ENCODE data around the gene CDC45. TPM values are rescaled to one million over a fixed set of nuclear protein-coding genes. Genes with fewer than 3 reads are reported as not detected.

Gene CDC45
- total and polyA plus RNA-seq, 2 donors (not counting 1 experiment from before 2014, with no cell fraction given) = 3.8 to 12.0 TPM

- H3K9ac ChIP-seq (ENCODE audit: insufficient read depth, low read length) = no peak overlapping the region
- no peak overlapping the region for H2AFZ ChIP-seq (ENCODE audit: low read length)
- no peak overlapping the region for H3K27ac ChIP-seq (ENCODE audit: insufficient read depth, low read length)
- no peaks in the 10 kb centered on the region for H3K79me2 ChIP-seq (ENCODE audit: control insufficient read depth, insufficient read depth, low read length)
- TF ChIP-seq EZH2 (IDR thresholded peaks at IDR 0.05; ENCODE audit: low read length, missing control alignments) (no peak), CTCF (conservative IDR thresholded peaks at IDR 0.05 in 1 of 2, IDR thresholded peaks at IDR 0.05 in 1 of 2; ENCODE audit: low read depth in 1 of 2, low read length in 2 of 2) (no peak)
- peaks cover 22% of the 10 kb centered on the region for H3K36me3 ChIP-seq (ENCODE audit: control insufficient read depth, insufficient read depth, low read length)
- H3K4me2 ChIP-seq (ENCODE audit: extremely low read depth, insufficient read depth, low read length) = no peak overlapping the region
- no peak for DNase-seq (ENCODE audit: low read depth in 2 of 2)
- H3K4me1 ChIP-seq (ENCODE audit: control insufficient read depth, extremely low read depth, insufficient read depth, low read length) = peaks cover 3% of the 10 kb centered on the region
- no peaks in the 10 kb centered on the region for H4K20me1 ChIP-seq (ENCODE audit: control insufficient read depth, extremely low read depth, insufficient read depth, low read length)
- H3K9me3 ChIP-seq (ENCODE audit: control insufficient read depth, insufficient read depth, low read depth, low read length) = no peaks in the 10 kb centered on the region
- no peak overlapping the region for H3K4me3 ChIP-seq (replicated peaks in 1 of 4; ENCODE audit: control extremely low read depth in 1 of 4, insufficient read depth in 1 of 4, low read depth in 3 of 4, low read length in 4 of 4)
- H3K27me3 ChIP-seq (ENCODE audit: control insufficient read depth, insufficient read depth, low read length) = no peaks in the 10 kb centered on the region
These were observed 24.7 kb upstream of the CDC45 start for GRCh38 chr22:19455033-19455432.

GRCh38 chr22:19455585-19456370, 23.9 kb upstream of the CDC45 start:
- Histone ChIP-seq H3K79me2 (ENCODE audit: control insufficient read depth, insufficient read depth, low read length) (no peaks in the 10 kb centered on the region), H3K27ac (ENCODE audit: insufficient read depth, low read length) (no peak overlapping the region), H3K9me3 (ENCODE audit: control insufficient read depth, insufficient read depth, low read depth, low read length) (no peaks in the 10 kb centered on the region), H3K4me1 (ENCODE audit: control insufficient read depth, extremely low read depth, insufficient read depth, low read length) (peaks cover 3% of the 10 kb centered on the region), H3K9ac (ENCODE audit: insufficient read depth, low read length) (no peak overlapping the region), H3K27me3 (ENCODE audit: control insufficient read depth, insufficient read depth, low read length) (no peaks in the 10 kb centered on the region), H4K20me1 (ENCODE audit: control insufficient read depth, extremely low read depth, insufficient read depth, low read length) (no peaks in the 10 kb centered on the region), H2AFZ (ENCODE audit: low read length) (no peak overlapping the region), H3K36me3 (ENCODE audit: control insufficient read depth, insufficient read depth, low read length) (peaks cover 22% of the 10 kb centered on the region), H3K4me2 (ENCODE audit: extremely low read depth, insufficient read depth, low read length) (no peak overlapping the region), H3K4me3 (replicated peaks in 1 of 4; ENCODE audit: control extremely low read depth in 1 of 4, insufficient read depth in 1 of 4, low read depth in 3 of 4, low read length in 4 of 4) (no peak overlapping the region)
- no peak for DNase-seq (ENCODE audit: low read depth in 2 of 2)
- TF ChIP-seq EZH2 (IDR thresholded peaks at IDR 0.05; ENCODE audit: low read length, missing control alignments) (no peak), CTCF (conservative IDR thresholded peaks at IDR 0.05 in 1 of 2, IDR thresholded peaks at IDR 0.05 in 1 of 2; ENCODE audit: low read depth in 1 of 2, low read length in 2 of 2) (no peak)

- H3K79me2 ChIP-seq (ENCODE audit: control insufficient read depth, insufficient read depth, low read length) = no peaks in the 10 kb centered on the region
- peaks cover 22% of the 10 kb centered on the region for H3K36me3 ChIP-seq (ENCODE audit: control insufficient read depth, insufficient read depth, low read length)
- H3K4me3 ChIP-seq (replicated peaks in 1 of 4; ENCODE audit: control extremely low read depth in 1 of 4, insufficient read depth in 1 of 4, low read depth in 3 of 4, low read length in 4 of 4) = no peak overlapping the region
- no peaks in the 10 kb centered on the region for H3K9me3 ChIP-seq (ENCODE audit: control insufficient read depth, insufficient read depth, low read depth, low read length)
- no peak for DNase-seq (ENCODE audit: low read depth in 2 of 2)
- H3K4me1 ChIP-seq (ENCODE audit: control insufficient read depth, extremely low read depth, insufficient read depth, low read length) = peaks cover 3% of the 10 kb centered on the region
- TF ChIP-seq CTCF (conservative IDR thresholded peaks at IDR 0.05 in 1 of 2, IDR thresholded peaks at IDR 0.05 in 1 of 2; ENCODE audit: low read depth in 1 of 2, low read length in 2 of 2) (no peak), EZH2 (IDR thresholded peaks at IDR 0.05; ENCODE audit: low read length, missing control alignments) (no peak)
- no peak overlapping the region for H3K9ac ChIP-seq (ENCODE audit: insufficient read depth, low read length)
- H2AFZ ChIP-seq (ENCODE audit: low read length) = no peak overlapping the region
- H3K27ac ChIP-seq (ENCODE audit: insufficient read depth, low read length) = no peak overlapping the region
- no peak overlapping the region for H3K4me2 ChIP-seq (ENCODE audit: extremely low read depth, insufficient read depth, low read length)
- H4K20me1 ChIP-seq (ENCODE audit: control insufficient read depth, extremely low read depth, insufficient read depth, low read length) = no peaks in the 10 kb centered on the region
- no peaks in the 10 kb centered on the region for H3K27me3 ChIP-seq (ENCODE audit: control insufficient read depth, insufficient read depth, low read length)
These were observed 23.2 kb upstream of the CDC45 start for GRCh38 chr22:19456541-19456940.

Data from fibroblast of lung (primary cell).